ENCODE measurements around the gene NMNAT2.

Gene NMNAT2

DNA sequence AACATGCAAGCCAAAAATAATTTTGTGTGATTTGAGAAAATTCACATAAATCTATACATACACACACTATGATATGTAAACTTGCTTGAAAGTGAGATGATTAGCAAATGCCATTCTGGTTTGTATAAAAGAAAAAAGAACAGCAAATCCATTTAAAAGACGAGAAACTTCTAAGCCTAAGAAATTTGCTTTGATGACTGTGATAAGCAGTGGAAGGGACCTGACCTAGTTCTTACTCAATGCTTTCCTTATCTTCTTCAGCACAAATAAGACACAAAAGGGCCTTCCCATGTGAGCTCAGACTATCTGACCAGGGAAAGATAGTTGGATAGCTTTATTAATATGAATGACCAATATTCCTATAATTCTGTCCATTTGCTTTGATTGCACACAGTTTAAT lies 25.3 kb upstream of the NMNAT2 start:
- no peak for DNase-seq (ENCODE audit: low read depth, low spot score)
- TF ChIP-seq, protein P1, sequence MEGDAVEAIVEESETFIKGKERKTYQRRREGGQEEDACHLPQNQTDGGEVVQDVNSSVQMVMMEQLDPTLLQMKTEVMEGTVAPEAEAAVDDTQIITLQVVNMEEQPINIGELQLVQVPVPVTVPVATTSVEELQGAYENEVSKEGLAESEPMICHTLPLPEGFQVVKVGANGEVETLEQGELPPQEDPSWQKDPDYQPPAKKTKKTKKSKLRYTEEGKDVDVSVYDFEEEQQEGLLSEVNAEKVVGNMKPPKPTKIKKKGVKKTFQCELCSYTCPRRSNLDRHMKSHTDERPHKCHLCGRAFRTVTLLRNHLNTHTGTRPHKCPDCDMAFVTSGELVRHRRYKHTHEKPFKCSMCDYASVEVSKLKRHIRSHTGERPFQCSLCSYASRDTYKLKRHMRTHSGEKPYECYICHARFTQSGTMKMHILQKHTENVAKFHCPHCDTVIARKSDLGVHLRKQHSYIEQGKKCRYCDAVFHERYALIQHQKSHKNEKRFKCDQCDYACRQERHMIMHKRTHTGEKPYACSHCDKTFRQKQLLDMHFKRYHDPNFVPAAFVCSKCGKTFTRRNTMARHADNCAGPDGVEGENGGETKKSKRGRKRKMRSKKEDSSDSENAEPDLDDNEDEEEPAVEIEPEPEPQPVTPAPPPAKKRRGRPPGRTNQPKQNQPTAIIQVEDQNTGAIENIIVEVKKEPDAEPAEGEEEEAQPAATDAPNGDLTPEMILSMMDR (IDR thresholded peaks at IDR 0.05; ENCODE audit: insufficient read depth, low read length, missing control alignments): no peak
- H3K4me3 ChIP-seq (ENCODE audit: low read depth, low read length): no peak overlapping the region
- ChIA-PET CTCF (interaction anchor here (0.8 kb wide), 1 partner anchor 123 kb away, joined by 3 read pairs; no protein-coding TSS in a partner anchor), POLR2A (no interaction called here)

DNA sequence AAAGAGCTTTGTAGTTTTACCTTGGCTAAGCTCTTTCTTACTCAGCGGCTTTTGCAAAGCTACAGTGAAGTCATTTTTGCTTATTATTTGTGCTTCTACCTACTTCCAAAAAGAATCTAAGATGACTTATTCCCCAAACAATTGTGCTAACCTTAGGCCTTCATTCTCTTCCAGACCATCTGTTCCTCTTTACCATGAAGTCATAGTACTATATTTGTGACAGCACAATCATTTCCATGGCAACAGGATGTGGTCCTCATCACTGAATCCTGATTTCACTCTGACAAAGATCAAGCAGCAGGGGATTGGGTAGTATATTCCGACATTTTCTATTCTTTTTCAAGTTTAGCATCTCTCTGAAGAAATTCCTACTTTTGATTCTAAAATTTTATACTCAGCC lies 24.8 kb upstream of the NMNAT2 start:
- CTCF ChIA-PET: interaction anchor here (0.8 kb wide), 1 partner anchor 123 kb away, joined by 3 read pairs; no protein-coding TSS in a partner anchor

DNA sequence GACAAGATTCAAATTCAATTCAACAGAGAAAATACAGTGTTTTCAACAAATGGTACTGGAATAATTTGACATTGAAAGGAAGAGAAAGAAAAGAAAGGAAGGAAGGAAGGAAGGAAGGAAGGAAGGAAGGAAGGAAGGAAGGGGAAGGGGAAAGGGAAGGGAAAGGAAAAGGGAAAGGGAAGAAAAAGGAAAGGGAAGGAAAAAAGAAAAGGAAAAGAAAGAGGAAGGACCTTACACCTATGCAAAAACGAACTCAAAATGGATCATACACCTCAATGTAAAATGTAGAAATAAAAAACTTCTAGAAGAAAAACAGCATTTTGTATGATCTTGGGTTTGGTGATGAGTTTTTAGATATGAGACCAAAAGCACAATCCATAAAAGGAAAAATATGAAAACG lies 19.9 kb upstream of the NMNAT2 start:
- TF ChIP-seq, protein P1 (IDR thresholded peaks at IDR 0.05; ENCODE audit: insufficient read depth, low read length, missing control alignments): no peak
- DNase-seq (ENCODE audit: low read depth, low spot score): no peak
- POLR2A ChIA-PET: no interaction called here
- H3K4me3 ChIP-seq (ENCODE audit: low read depth, low read length): no peak overlapping the region
- CTCF ChIA-PET: no interaction called here

More for the DNA sequence above, 24.8 kb upstream of the NMNAT2 start:
- POLR2A ChIA-PET: no interaction called here
- no peak overlapping the region for H3K4me3 ChIP-seq (ENCODE audit: low read depth, low read length)
- TF ChIP-seq, protein P1 (IDR thresholded peaks at IDR 0.05; ENCODE audit: insufficient read depth, low read length, missing control alignments): no peak
- DNase-seq (ENCODE audit: low read depth, low spot score): no peak

DNA sequence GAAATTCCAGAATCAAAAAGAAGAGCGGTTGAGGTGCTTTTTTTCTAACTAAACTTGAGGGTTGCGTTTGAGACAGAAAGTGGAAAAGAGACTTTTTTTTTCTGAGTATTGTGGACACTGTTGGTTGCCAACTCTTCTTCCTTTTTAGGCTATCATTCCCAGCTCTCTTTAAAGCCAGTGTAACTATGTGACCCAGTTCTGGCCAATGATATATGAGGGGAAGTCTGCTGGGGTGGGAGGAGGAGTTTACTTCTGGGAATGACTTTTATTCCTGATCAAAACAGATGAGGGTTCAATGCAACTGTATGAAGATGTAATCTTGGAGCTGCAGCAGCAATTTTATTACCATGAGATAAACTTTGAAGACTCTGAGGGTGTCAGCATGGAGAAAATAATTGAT lies 17.3 kb upstream of the NMNAT2 start:
- CTCF ChIA-PET: no interaction called here

DNA sequence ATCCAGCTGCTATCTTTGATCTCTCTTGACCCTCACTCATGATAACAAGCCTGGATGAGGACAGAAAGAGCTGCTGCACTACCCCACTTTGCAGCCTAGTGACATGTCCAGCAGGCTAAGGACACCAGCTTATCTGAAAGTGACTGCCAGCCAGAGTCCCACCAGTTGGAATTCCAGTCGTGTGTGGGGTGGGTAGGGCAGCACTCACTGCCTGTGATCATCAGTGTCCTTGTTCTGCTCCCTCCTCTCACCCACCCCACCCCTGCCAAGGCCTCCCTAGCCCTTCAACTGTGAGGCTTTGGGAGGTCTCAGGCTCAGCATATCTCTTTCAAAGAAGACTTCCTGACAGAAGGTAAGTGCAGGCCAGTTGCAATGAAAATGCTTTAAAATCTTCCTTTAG lies 15.5 kb upstream of the NMNAT2 start:
- ChIA-PET POLR2A (no interaction called here), CTCF (interaction anchor here (1.1 kb wide), 1 partner anchor 35 kb away, joined by 3 read pairs; no protein-coding TSS in a partner anchor)
- DNase-seq (ENCODE audit: low read depth, low spot score): no peak
- TF ChIP-seq, protein P1 (IDR thresholded peaks at IDR 0.05; ENCODE audit: insufficient read depth, low read length, missing control alignments): no peak
- H3K4me3 ChIP-seq (ENCODE audit: low read depth, low read length): no peak overlapping the region

More for the DNA sequence above, 17.3 kb upstream of the NMNAT2 start:
- POLR2A ChIA-PET: no interaction called here
- TF ChIP-seq, protein P1 (IDR thresholded peaks at IDR 0.05; ENCODE audit: insufficient read depth, low read length, missing control alignments): no peak
- no peak overlapping the region for H3K4me3 ChIP-seq (ENCODE audit: low read depth, low read length)
- no peak for DNase-seq (ENCODE audit: low read depth, low spot score)

DNA sequence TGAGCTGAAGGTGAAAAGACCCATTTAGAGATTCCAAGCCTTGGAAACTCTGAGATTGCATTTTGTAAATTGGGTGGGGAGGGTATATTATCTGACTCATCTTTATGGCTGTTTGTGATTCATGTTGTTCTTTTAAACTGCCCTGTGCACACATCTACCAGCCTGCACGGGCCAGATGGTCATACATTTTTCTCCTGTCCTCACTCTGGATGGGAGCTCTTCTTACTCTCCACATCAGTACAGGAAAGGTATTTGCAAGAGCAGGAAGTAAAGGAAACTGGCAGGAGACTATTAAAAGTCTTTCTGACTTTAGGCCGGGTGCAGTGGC lies 14.3 kb upstream of the NMNAT2 start:
- no peak for DNase-seq (ENCODE audit: low read depth, low spot score)
- POLR2A ChIA-PET: no interaction called here

More for the DNA sequence above, 14.3 kb upstream of the NMNAT2 start:
- H3K4me3 ChIP-seq (ENCODE audit: low read depth, low read length): no peak overlapping the region
- CTCF ChIA-PET: no interaction called here
- TF ChIP-seq, protein P1 (IDR thresholded peaks at IDR 0.05; ENCODE audit: insufficient read depth, low read length, missing control alignments): no peak

Measured in AG04449 (cell line).